HEK293 (cell line): ENCODE measurements around the gene UBE4B.
"Not testable (repeated sequence)": the region's sequence is repeated elsewhere in the genome, so short reads cannot be mapped to it uniquely, and the experiment has no call there.

ENCODE experiments used
- CTCF ChIA-PET: fragments of 350-600 bp; formaldehyde crosslinking; extraction: SDS; loops from one replicate; lab custom pipeline; 2021; ENCODE audit warnings: antibody characterized with exemption; lab: Yijun Ruan, JAX
- POLR2A ChIA-PET: fragments of 300-600 bp; formaldehyde crosslinking; extraction: SDS; loops from one replicate; lab custom pipeline; 2020; ENCODE audit warnings: antibody characterized with exemption, inconsistent platforms; lab: Yijun Ruan, JAX
- H3K27ac ChIP-seq: fragments of 200-500 bp; sonication (Bioruptor generic); 2 replicates; pipeline ENCODE4 v1.5.1; 2014; ENCODE audit warnings: low read depth, low read length, control low read depth, inconsistent platforms; ENCODE audit errors: extremely low read depth
- H3K36me3 ChIP-seq, 2 experiments: fragments of 200-500 bp in 1 of 2; sonication (Bioruptor generic) in 1 of 2; 1 replicate in 1 of 2; 2 replicates in 1 of 2; pipeline ENCODE4 v1.5.1; 2014 to 2017; ENCODE audit warnings: inconsistent platforms in 2 of 2, low read length in 2 of 2; ENCODE audit not compliant: control insufficient read depth in 2 of 2, insufficient read depth in 1 of 2
- H3K4me1 ChIP-seq: fragments of 200-500 bp; sonication (Bioruptor generic); 2 replicates; pipeline ENCODE4 v1.5.1; 2014; ENCODE audit warnings: mild to moderate bottlenecking, low read length, inconsistent platforms; ENCODE audit not compliant: control insufficient read depth, insufficient read depth
- H3K4me3 ChIP-seq: 2 replicates; pipeline ENCODE4 v1.5.1; 2011; ENCODE audit warnings: low read depth, mild to moderate bottlenecking, control low read depth, low read length, moderate library complexity
- H3K9me3 ChIP-seq: fragments of 200-500 bp; sonication (Bioruptor generic); 2 replicates; pipeline ENCODE4 v1.5.1; 2014; ENCODE audit warnings: low read depth, low read length, inconsistent platforms; ENCODE audit not compliant: control insufficient read depth, insufficient read depth
- BCL11A ChIP-seq: fragments of 450-650 bp; formaldehyde crosslinking; IDR thresholded peaks from 2 replicates; pipeline ENCODE4 v1.5.1; 2016; ENCODE audit warnings: low read depth, missing biosample characterization, missing genetic modification characterization
- EGR2 ChIP-seq: fragments of 450-650 bp; formaldehyde crosslinking; IDR thresholded peaks from 2 replicates; pipeline ENCODE4 v1.5.1; 2016; ENCODE audit warnings: low read depth, missing biosample characterization, missing genetic modification characterization
- IKZF3 ChIP-seq: fragments of 450-650 bp; IDR thresholded peaks from 2 replicates; pipeline ENCODE4 v1.5.0; 2018; ENCODE audit warnings: missing biosample characterization, mild to moderate bottlenecking, missing genetic modification characterization, moderate library complexity
- MEIS1 ChIP-seq: sonication (generic); formaldehyde crosslinking; IDR thresholded peaks from 2 replicates; pipeline ENCODE4 v1.8.1; 2022; ENCODE audit warnings: missing genetic modification reagents, mild to moderate bottlenecking, borderline replicate concordance
- PRDM1 ChIP-seq: fragments of 450-650 bp; formaldehyde crosslinking; IDR thresholded peaks from 2 replicates; pipeline ENCODE4; 2016; ENCODE audit warnings: missing biosample characterization, missing genetic modification characterization
- SETDB1 ChIP-seq: IDR thresholded peaks from one replicate; pipeline ENCODE4 v1.6.1; 2017; ENCODE audit warnings: mild to moderate bottlenecking, low read length, moderate library complexity, mixed read lengths; ENCODE audit not compliant: insufficient read length
- ZBTB21 ChIP-seq: fragments of 450-650 bp; formaldehyde crosslinking; IDR thresholded peaks from 2 replicates; pipeline ENCODE4 v1.5.1; 2017; ENCODE audit warnings: missing biosample characterization, missing genetic modification characterization
- ZBTB6 ChIP-seq: fragments of 450-650 bp; formaldehyde crosslinking; IDR thresholded peaks from 2 replicates; pipeline ENCODE4 v1.5.1; 2017; ENCODE audit warnings: missing biosample characterization, missing genetic modification characterization
- ZEB2 ChIP-seq: fragments of 450-650 bp; formaldehyde crosslinking; IDR thresholded peaks from 2 replicates; pipeline ENCODE4 v1.5.1; 2016; ENCODE audit warnings: missing biosample characterization, missing genetic modification characterization
- ZIC2 ChIP-seq: fragments of 450-650 bp; formaldehyde crosslinking; IDR thresholded peaks from 2 replicates; pipeline ENCODE4 v1.5.1; 2016; ENCODE audit warnings: missing biosample characterization, missing genetic modification characterization
- ZNF10 ChIP-seq: fragments of 450-650 bp; formaldehyde crosslinking; IDR thresholded peaks from 2 replicates; pipeline ENCODE4 v1.5.1; 2017; ENCODE audit warnings: missing biosample characterization, missing genetic modification characterization
- ZNF138 ChIP-seq: fragments of 450-650 bp; formaldehyde crosslinking; IDR thresholded peaks from 2 replicates; pipeline ENCODE4 v1.5.1; 2016; ENCODE audit warnings: missing biosample characterization, missing genetic modification characterization, borderline replicate concordance
- ZNF214 ChIP-seq: fragments of 450-650 bp; formaldehyde crosslinking; IDR thresholded peaks from 2 replicates; pipeline ENCODE4 v1.5.1; 2017; ENCODE audit warnings: missing biosample characterization, mild to moderate bottlenecking, missing genetic modification characterization, borderline replicate concordance
- ZNF23 ChIP-seq: fragments of 450-650 bp; formaldehyde crosslinking; IDR thresholded peaks from 2 replicates; pipeline ENCODE4 v1.5.1; 2016; ENCODE audit warnings: missing biosample characterization, missing genetic modification characterization, borderline replicate concordance
- ZNF274 ChIP-seq, 2 experiments: fragments of 200-500 bp in 1 of 2; fragments of 450-650 bp in 1 of 2; sonication (Bioruptor generic) in 1 of 2; formaldehyde crosslinking in 1 of 2; IDR thresholded peaks; 2 replicates each; pipeline versions ENCODE4 v1.5.1 to v1.6.1; 2014 to 2016; ENCODE audit warnings: borderline replicate concordance in 1 of 2, inconsistent platforms in 1 of 2, low read length in 1 of 2, missing biosample characterization in 1 of 2, missing genetic modification characterization in 1 of 2
- ZNF341 ChIP-seq: fragments of 450-650 bp; formaldehyde crosslinking; IDR thresholded peaks from 2 replicates; pipeline ENCODE4; 2016; ENCODE audit warnings: low read depth, missing biosample characterization, missing genetic modification characterization
- ZNF521 ChIP-seq: fragments of 450-650 bp; formaldehyde crosslinking; IDR thresholded peaks from 2 replicates; pipeline ENCODE4 v1.5.1; 2017; ENCODE audit warnings: missing biosample characterization, mild to moderate bottlenecking, missing genetic modification characterization
- ZNF548 ChIP-seq: fragments of 450-650 bp; formaldehyde crosslinking; IDR thresholded peaks from 2 replicates; pipeline ENCODE4 v1.5.1; 2016; ENCODE audit warnings: missing biosample characterization, missing genetic modification characterization
- ZNF558 ChIP-seq: fragments of 450-650 bp; formaldehyde crosslinking; IDR thresholded peaks from 2 replicates; pipeline ENCODE4 v1.5.1; 2016; ENCODE audit warnings: missing biosample characterization, missing genetic modification characterization
- ZNF639 ChIP-seq: fragments of 450-650 bp; formaldehyde crosslinking; IDR thresholded peaks from 2 replicates; pipeline ENCODE4 v1.5.1; 2016; ENCODE audit warnings: missing biosample characterization, missing genetic modification characterization
- ZNF670 ChIP-seq: fragments of 450-650 bp; formaldehyde crosslinking; IDR thresholded peaks from 2 replicates; pipeline ENCODE4 v1.5.1; 2016; ENCODE audit warnings: missing biosample characterization, missing genetic modification characterization, low read depth
- ZNF701 ChIP-seq: fragments of 450-650 bp; formaldehyde crosslinking; IDR thresholded peaks from 2 replicates; pipeline ENCODE4 v1.5.1; 2016; ENCODE audit warnings: missing biosample characterization, missing genetic modification characterization

Gene UBE4B

GRCh38 chr1:10025354-10025753 lies 7.4 kb upstream of the UBE4B start:
- POLR2A ChIA-PET, result no interaction called here
- no peaks in the 10 kb centered on the region for H3K9me3 ChIP-seq
- CTCF ChIA-PET, result interaction anchor here (0.6 to 1.0 kb wide), 4 partner anchors 15 to 458 kb away, joined by 3 to 8 read pairs (median 4); no protein-coding TSS in a partner anchor
- H3K4me3 ChIP-seq, result no peak overlapping the region
- H3K4me1 ChIP-seq, result no peaks in the 10 kb centered on the region
- no peak for TF ChIP-seq ZNF548 (tag by site-specific recombination)
- TF ChIP-seq ZNF639 (tag by site-specific recombination), result no peak
- TF ChIP-seq ZNF10, result no peak
- TF ChIP-seq EGR2 (tag by site-specific recombination), result no peak
- TF ChIP-seq SETDB1, result peak; percentile 54
- H3K36me3 ChIP-seq, result no peaks in the 10 kb centered on the region
- H3K27ac ChIP-seq, result no peak overlapping the region

GRCh38 chr1:10027027-10027426 lies 5.7 kb upstream of the UBE4B start:
- ChIA-PET CTCF (no interaction called here), POLR2A (no interaction called here)

GRCh38 chr1:10028956-10029500 lies 3.7 kb upstream of the UBE4B start:
- CTCF ChIA-PET, H3K4me1 ChIP-seq, H3K9me3 ChIP-seq, POLR2A ChIA-PET, H3K27ac ChIP-seq, H3K36me3 ChIP-seq, H3K4me3 ChIP-seq: not testable (repeated sequence)
- 0 out of 2 replicates have a peak, but pooled peaks have one; percentile 24 for TF ChIP-seq PRDM1 (tag by site-specific recombination)

More at GRCh38 chr1:10027027-10027426, 5.7 kb upstream of the UBE4B start:
- H3K36me3 ChIP-seq, result no peaks in the 10 kb centered on the region
- H3K9me3 ChIP-seq, result no peaks in the 10 kb centered on the region
- TF ChIP-seq ZNF214 (tag by site-specific recombination) (no peak), ZBTB6 (tag by site-specific recombination) (no peak), ZNF274 (IDR thresholded peaks at IDR 0.05; ENCODE audit: low read length) (no peak), ZNF274 (tag by site-specific recombination; IDR thresholded peaks at IDR 0.05; ENCODE audit: borderline replicate concordance) (no peak), ZNF341 (tag by site-specific recombination) (no peak), ZIC2 (no peak), IKZF3 (no peak), ZNF701 (tag by site-specific recombination) (no peak), ZNF521 (tag by site-specific recombination) (no peak), ZEB2 (tag by site-specific recombination) (no peak), ZNF23 (no peak), ZNF670 (tag by site-specific recombination) (no peak), ZNF138 (tag by site-specific recombination) (no peak), MEIS1 (CRISPR knock-in tag) (no peak), ZBTB21 (tag by site-specific recombination) (no peak), BCL11A (tag by site-specific recombination) (no peak), ZNF558 (tag by site-specific recombination) (no peak)
- H3K4me3 ChIP-seq, result no peak overlapping the region
- H3K27ac ChIP-seq, result no peak overlapping the region
- H3K4me1 ChIP-seq, result no peaks in the 10 kb centered on the region
